Tibial artery (tissue), 4 donors: ENCODE measurements around the gene CFHR1.
"Not testable (repeated sequence)": the region's sequence is repeated elsewhere in the genome, so short reads cannot be mapped to it uniquely, and the experiment has no call there.

Experiments used
- DNase-seq, 2 donors: peaks; one replicate each; pipeline ENCODE4 v3.0.0-alpha.2; 2019
- H3K27ac ChIP-seq, 2 donors: fragments of 200-600 bp; sonication (generic) in 1 of 2; 1 replicate in 1 of 2; 2 replicates in 1 of 2; pipeline ENCODE4 v1.5.1; 2018 to 2019; ENCODE audit warnings: mild to moderate bottlenecking in 1 of 2
- H3K27me3 ChIP-seq, 2 donors: fragments of 200-600 bp; sonication (generic) in 1 of 2; one replicate each; pipeline versions ENCODE4 v1.5.1 to v1.6.0; 2016 to 2019
- H3K36me3 ChIP-seq, 3 donors: fragments of 200-600 bp; sonication (generic) in 2 of 3; one replicate each; pipeline ENCODE4 v1.5.1; 2016 to 2019; ENCODE audit warnings: mild to moderate bottlenecking in 2 of 3
- H3K4me1 ChIP-seq, 4 donors: fragments of 200-600 bp; sonication (generic) in 2 of 4; 1 replicate in 3 of 4; 2 replicates in 1 of 4; pipeline ENCODE4 v1.5.1; 2016 to 2019
- H3K4me3 ChIP-seq, 2 donors: fragments of 200-600 bp; sonication (generic) in 1 of 2; 1 replicate in 1 of 2; 2 replicates in 1 of 2; pipeline ENCODE4 v1.5.1; 2018 to 2019; ENCODE audit warnings: mild to moderate bottlenecking in 2 of 2
- H3K9me3 ChIP-seq, 3 donors: fragments of 200-600 bp; sonication (generic) in 1 of 3; one replicate each; pipeline ENCODE4 v1.5.1; 2016 to 2019
- CTCF ChIP-seq, 2 experiments: fragments of 200-600 bp in 1 of 2; fragments of 450-650 bp in 1 of 2; IDR thresholded peaks; one replicate each; pipeline ENCODE4 v1.5.1; 2017 to 2019; ENCODE audit warnings: antibody characterized with exemption in 2 of 2, mild to moderate bottlenecking in 1 of 2, moderate library complexity in 1 of 2
- intact Hi-C: fragments of 100-400 bp; cut with DNase I; formaldehyde crosslinking; loops from one replicate; pipeline ENCODE4 v1.15.0; 2023; ENCODE audit warnings: low total_unique reads

CFHR1 gene

GRCh38 chr1:196819531-196819930, at the start of gene CFHR1:
TSS of gene CFHR1 (plus strand) at chr1:196819731. CDS start at chr1:196819845, 114 bp downstream.
- H3K9me3 ChIP-seq, H3K4me1 ChIP-seq, H3K27ac ChIP-seq, DNase-seq, intact Hi-C loops, H3K27me3 ChIP-seq, H3K36me3 ChIP-seq, H3K4me3 ChIP-seq: not testable (repeated sequence)

GRCh38 chr1:196769823-196770222, 49.7 kb upstream of the CFHR1 start:
- H3K9me3 ChIP-seq, H3K4me3 ChIP-seq, H3K4me1 ChIP-seq, H3K27me3 ChIP-seq, H3K27ac ChIP-seq, DNase-seq, H3K36me3 ChIP-seq, intact Hi-C loops: not testable (repeated sequence)

GRCh38 chr1:196773713-196774112, 45.8 kb upstream of the CFHR1 start:
- no peaks in the 10 kb centered on the region for H3K27me3 ChIP-seq
- DNase-seq, result no peak
- H3K27ac ChIP-seq, result no peak overlapping the region
- no peaks in the 10 kb centered on the region for H3K4me1 ChIP-seq
- intact Hi-C loops, result no loop called here
- no peaks in the 10 kb centered on the region for H3K9me3 ChIP-seq
- no peak overlapping the region for H3K4me3 ChIP-seq
- TF ChIP-seq CTCF (IDR thresholded peaks at IDR 0.05), result no peak
- H3K36me3 ChIP-seq, result no peaks in the 10 kb centered on the region

GRCh38 chr1:196774175-196774574, 45.4 kb upstream of the CFHR1 start:
- TF ChIP-seq CTCF (IDR thresholded peaks at IDR 0.05), result no peak
- no peak overlapping the region for H3K27ac ChIP-seq
- H3K9me3 ChIP-seq, result no peaks in the 10 kb centered on the region
- no peak overlapping the region for H3K4me3 ChIP-seq
- no peaks in the 10 kb centered on the region for H3K4me1 ChIP-seq
- no peaks in the 10 kb centered on the region for H3K27me3 ChIP-seq
- no peaks in the 10 kb centered on the region for H3K36me3 ChIP-seq
- DNase-seq, result no peak
- intact Hi-C loops, result no loop called here

GRCh38 chr1:196774603-196775002, 44.9 kb upstream of the CFHR1 start, which contains the start of gene CFHR3:
TSS of gene CFHR3 (plus strand) at chr1:196774840. CDS start at chr1:196774887, 47 bp downstream.
- Histone ChIP-seq H3K9me3 (no peaks in the 10 kb centered on the region), H3K27ac (no peak within 1 kb of the TSS), H3K27me3 (no peaks in the 10 kb centered on the region), H3K36me3 (no peaks in the 10 kb centered on the region), H3K4me3 (no peak within 1 kb of the TSS), H3K4me1 (no peaks in the 10 kb centered on the region)
- no peak for DNase-seq
- intact Hi-C loops, result no loop called here
- TF ChIP-seq CTCF (IDR thresholded peaks at IDR 0.05), result no peak

DNA sequence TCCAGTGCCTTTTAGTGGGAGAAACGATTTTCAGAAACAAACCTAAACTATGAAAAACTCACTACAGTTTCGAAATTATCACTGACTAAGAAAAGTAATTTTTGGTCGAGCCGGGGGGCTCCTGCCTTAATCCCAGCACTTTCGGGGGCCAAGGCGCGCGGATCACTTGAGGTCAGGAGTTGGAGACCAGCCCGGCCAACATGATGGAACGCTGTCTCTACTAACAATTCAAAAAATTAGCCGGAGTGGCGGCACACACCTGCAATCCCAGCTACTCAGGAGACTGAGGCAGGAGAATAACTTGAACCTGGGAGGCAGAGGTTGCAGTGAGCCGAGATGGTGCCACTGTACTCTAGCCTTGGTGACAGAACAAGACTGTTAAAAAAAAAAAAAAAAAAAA, 41.9 kb upstream of the CFHR1 start:
- no peak for TF ChIP-seq CTCF (IDR thresholded peaks at IDR 0.05)
- intact Hi-C loops, result no loop called here
- H3K9me3 ChIP-seq, result no peaks in the 10 kb centered on the region
- no peak for DNase-seq
- no peaks in the 10 kb centered on the region for H3K36me3 ChIP-seq
- H3K4me1 ChIP-seq, result no peaks in the 10 kb centered on the region
- no peak overlapping the region for H3K27ac ChIP-seq
- no peak overlapping the region for H3K4me3 ChIP-seq
- no peaks in the 10 kb centered on the region for H3K27me3 ChIP-seq

- no peak for DNase-seq
- H3K9me3 ChIP-seq, result no peaks in the 10 kb centered on the region
- no peaks in the 10 kb centered on the region for H3K4me1 ChIP-seq
- TF ChIP-seq CTCF (IDR thresholded peaks at IDR 0.05), result no peak
- no peak overlapping the region for H3K27ac ChIP-seq
- H3K36me3 ChIP-seq, result no peaks in the 10 kb centered on the region
- H3K4me3 ChIP-seq, result no peak overlapping the region
- no peaks in the 10 kb centered on the region for H3K27me3 ChIP-seq
- intact Hi-C loops, result no loop called here
Observed at GRCh38 chr1:196779093-196779492, 40.4 kb upstream of the CFHR1 start.

DNA sequence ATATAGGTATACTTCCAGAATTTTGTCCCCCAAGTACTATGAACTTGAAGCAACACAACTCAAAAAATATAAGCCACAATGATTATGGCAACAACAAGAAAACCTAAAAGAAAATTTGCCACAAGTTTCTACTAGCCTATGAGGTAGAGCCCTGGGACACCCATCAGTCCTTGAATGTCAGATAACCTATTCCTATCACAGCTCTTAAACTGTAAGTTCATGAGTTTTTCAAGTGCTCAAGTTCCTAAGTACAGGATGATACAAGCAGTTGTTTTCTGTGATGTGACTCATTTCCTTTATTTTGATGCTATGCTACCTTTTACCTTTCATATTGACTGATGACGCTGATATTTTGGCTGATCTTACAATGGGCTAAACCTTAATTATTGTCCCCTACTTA, 28.3 kb upstream of the CFHR1 start:
- H3K4me3 ChIP-seq, DNase-seq, H3K27me3 ChIP-seq, H3K9me3 ChIP-seq, H3K36me3 ChIP-seq, H3K4me1 ChIP-seq, intact Hi-C loops, H3K27ac ChIP-seq: not testable (repeated sequence)

DNA sequence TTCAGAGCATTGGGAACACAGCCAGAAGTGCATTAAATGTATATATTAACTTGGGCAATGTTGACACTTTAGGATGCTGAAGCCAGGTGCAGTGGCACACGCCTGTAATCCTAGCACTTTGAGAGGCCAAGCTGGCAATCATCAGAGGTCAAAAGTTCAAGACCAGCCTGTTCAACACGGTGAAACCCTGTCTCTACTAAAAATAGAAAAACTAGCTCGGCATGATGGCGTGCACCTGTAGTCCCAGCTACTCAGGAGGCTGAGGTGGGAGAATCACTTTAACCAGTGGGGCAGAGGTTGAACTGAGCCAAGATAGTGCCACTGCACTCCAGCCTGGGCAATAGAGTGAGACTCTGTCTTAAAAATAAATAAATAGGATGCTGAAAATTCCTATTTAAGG, 25.4 kb upstream of the CFHR1 start:
- DNase-seq, H3K9me3 ChIP-seq, H3K4me3 ChIP-seq, H3K4me1 ChIP-seq, H3K36me3 ChIP-seq, H3K27me3 ChIP-seq, intact Hi-C loops, H3K27ac ChIP-seq: not testable (repeated sequence)
